GM18858 (cell line): ENCODE measurements around the gene PIPOX.

ENCODE experiments used
- ATAC-seq: cut with Tn5 transposase; IDR thresholded peaks from one replicate; pipeline ENCODE4 v1.9.1; 2021; ENCODE audit not compliant: unreplicated experiment

Gene PIPOX

GRCh38 chr17:29094101-29094708, 51.3 kb downstream of the PIPOX start:
- ATAC-seq = no peak

- no peak for ATAC-seq
Measured at GRCh38 chr17:29095439-29095838, 52.5 kb downstream of the PIPOX start.

DNA sequence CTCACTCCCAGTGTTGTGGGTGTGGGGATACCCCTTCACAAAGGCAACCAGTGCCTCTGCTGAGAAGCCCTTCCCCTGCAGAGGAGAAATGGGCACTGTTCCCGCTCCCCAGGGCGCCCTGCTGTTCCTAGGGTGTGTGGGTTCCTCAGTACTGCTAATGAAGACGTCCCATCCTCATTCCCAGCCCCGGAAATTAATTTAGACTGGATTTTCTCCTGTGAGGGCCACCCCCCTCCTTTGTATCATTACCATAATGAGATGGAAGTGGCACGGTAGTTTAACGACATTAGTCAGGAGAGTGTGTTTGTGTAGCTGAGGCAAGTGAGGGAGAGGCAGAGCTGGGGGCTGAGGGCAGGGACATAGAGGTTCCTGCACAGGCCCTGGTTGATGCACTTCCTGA, 53.2 kb downstream of the PIPOX start:
- ATAC-seq = no peak

GRCh38 chr17:29099527-29099926, 56.6 kb downstream of the PIPOX start:
- no peak for ATAC-seq

DNA sequence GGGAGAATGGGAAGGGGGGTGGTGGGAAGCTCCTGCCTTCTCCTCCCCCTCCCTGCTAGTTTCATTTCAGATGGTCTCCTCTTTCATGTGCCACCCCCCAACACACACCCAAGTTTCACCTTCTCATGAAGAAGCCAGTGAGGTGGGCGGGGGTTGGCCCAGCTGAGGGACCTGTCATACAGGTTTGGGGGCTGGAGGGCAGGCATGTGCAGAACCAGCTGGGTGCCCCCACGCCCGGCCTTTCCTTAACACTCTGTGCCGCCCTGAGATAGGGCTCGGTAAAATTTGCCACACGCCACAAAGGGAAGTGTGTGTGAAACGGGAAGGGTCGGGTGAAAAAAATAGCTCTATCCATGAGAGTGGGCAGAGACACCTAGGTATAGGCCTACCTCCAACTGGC, 57.4 kb downstream of the PIPOX start:
- no peak for ATAC-seq

- ATAC-seq = no peak
Measured at GRCh38 chr17:29102046-29102445, 59.1 kb downstream of the PIPOX start.

DNA sequence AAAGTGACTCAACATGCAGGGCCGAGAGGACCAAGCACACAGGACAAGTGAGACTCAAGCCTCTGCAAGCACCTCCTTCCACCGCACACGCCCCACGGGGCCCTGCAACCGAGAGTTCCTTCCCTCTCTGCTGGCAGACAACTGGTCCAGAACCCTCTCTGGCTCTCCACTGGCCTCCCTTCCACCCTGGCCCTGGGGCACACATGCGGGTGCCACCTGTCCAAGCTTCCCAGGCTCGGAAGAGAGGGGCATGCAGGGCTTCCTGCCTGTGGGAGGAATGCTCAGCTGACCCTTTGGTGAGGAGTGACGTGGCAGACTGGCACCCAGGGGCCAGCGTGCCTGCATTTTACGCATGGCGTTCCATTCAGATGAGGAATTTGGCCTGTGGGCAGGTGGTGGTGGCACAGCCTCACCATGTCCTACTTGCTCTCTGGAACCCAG, 59.8 kb downstream of the PIPOX start:
- ATAC-seq = no peak

DNA sequence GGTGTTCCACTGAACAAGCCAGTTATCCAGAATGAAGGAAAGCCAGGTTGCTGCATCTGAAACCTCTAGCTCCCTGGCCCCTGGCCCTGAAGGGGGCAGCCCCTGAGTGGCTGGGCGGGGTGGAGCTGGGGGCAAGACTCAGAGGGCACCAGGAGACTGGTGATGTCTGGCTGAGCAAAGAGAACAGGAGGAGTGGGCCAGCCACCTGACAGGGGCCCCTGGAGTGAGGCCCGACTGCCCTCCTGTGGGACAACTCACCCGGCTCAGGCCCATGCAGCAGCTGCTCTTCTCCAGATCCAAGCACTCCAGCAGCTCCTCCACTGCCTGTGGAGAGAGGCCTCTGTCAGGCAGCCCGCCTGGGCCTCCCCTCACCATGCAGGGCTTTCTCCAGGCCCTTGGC, 60.4 kb downstream of the PIPOX start:
- ATAC-seq = no peak
